ENCODE data around the gene FAM3C. TPM values are rescaled to one million over a fixed set of nuclear protein-coding genes. Genes with fewer than 3 reads are reported as not detected.

FAM3C gene
- polyA plus RNA-seq, 1 donor from 2014 or later: 61.8 TPM

GRCh38 chr7:121383235-121383910, 12.7 kb downstream of the FAM3C start:
- no peaks in the 10 kb centered on the region for H4K20me1 ChIP-seq (ENCODE audit: insufficient read depth)

GRCh38 chr7:121382473-121382872, 13.6 kb downstream of the FAM3C start:
- TF ChIP-seq TAF1 (IDR thresholded peaks at IDR 0.05; ENCODE audit: low read depth): no peak
- no peak for TF ChIP-seq SMC3 (conservative IDR thresholded peaks at IDR 0.05; ENCODE audit: poor library complexity)
- no peak for TF ChIP-seq RAD21 (conservative IDR thresholded peaks at IDR 0.05)
- TF ChIP-seq EZH2 (IDR thresholded peaks at IDR 0.05; ENCODE audit: borderline replicate concordance, insufficient read depth, low read length, poor library complexity, severe bottlenecking): no peak
- TF ChIP-seq POLR2AphosphoS5 (IDR thresholded peaks at IDR 0.05): no peak
- no peak for TF ChIP-seq MXI1 (conservative IDR thresholded peaks at IDR 0.05; ENCODE audit: poor library complexity, severe bottlenecking)
- H3K79me2 ChIP-seq (replicated peaks; ENCODE audit: insufficient read depth, low read length): peaks cover 33% of the 10 kb centered on the region

More at GRCh38 chr7:121383235-121383910, 12.7 kb downstream of the FAM3C start:
- H3K4me3 ChIP-seq (ENCODE audit: low read length): no peak overlapping the region
- no peak overlapping the region for H3K4me2 ChIP-seq (ENCODE audit: low read length)
- no peaks in the 10 kb centered on the region for H3K27me3 ChIP-seq (ENCODE audit: insufficient read depth, low read depth, low read length)
- no peaks in the 10 kb centered on the region for H3K9me3 ChIP-seq (ENCODE audit: low read length)
- no peak overlapping the region for H2AFZ ChIP-seq (ENCODE audit: low read depth, low read length)
- TF ChIP-seq SMC3 (conservative IDR thresholded peaks at IDR 0.05; ENCODE audit: poor library complexity): no peak
- TF ChIP-seq EP300 (conservative IDR thresholded peaks at IDR 0.05; ENCODE audit: poor library complexity, severe bottlenecking): no peak
- TF ChIP-seq REST (IDR thresholded peaks at IDR 0.05; ENCODE audit: borderline replicate concordance): no peak
- TF ChIP-seq MXI1 (conservative IDR thresholded peaks at IDR 0.05; ENCODE audit: poor library complexity, severe bottlenecking): no peak
- no peak for TF ChIP-seq POLR2AphosphoS5 (IDR thresholded peaks at IDR 0.05)
- TF ChIP-seq RAD21 (conservative IDR thresholded peaks at IDR 0.05): no peak
- TF ChIP-seq TAF1 (IDR thresholded peaks at IDR 0.05; ENCODE audit: low read depth): no peak
- no peak for TF ChIP-seq CTCF (IDR thresholded peaks at IDR 0.05; ENCODE audit: poor library complexity, severe bottlenecking)
- no peak for TF ChIP-seq EZH2 (IDR thresholded peaks at IDR 0.05; ENCODE audit: borderline replicate concordance, insufficient read depth, low read length, poor library complexity, severe bottlenecking)
- H3F3A ChIP-seq (ENCODE audit: insufficient read depth, low read length, poor library complexity, severe bottlenecking): no peaks in the 10 kb centered on the region
- H3K36me3 ChIP-seq (ENCODE audit: insufficient read depth, low read length): no peaks in the 10 kb centered on the region
- H3K27ac ChIP-seq (ENCODE audit: low read length): no peak overlapping the region
- peaks cover 39% of the 10 kb centered on the region for H3K79me2 ChIP-seq (replicated peaks; ENCODE audit: insufficient read depth, low read length)
- H3K9ac ChIP-seq (ENCODE audit: low read length): no peak overlapping the region
- H3K9me2 ChIP-seq (ENCODE audit: insufficient read depth, low read length): no peaks in the 10 kb centered on the region

More at GRCh38 chr7:121382473-121382872, 13.6 kb downstream of the FAM3C start:
- H3K36me3 ChIP-seq (ENCODE audit: insufficient read depth, low read length): no peaks in the 10 kb centered on the region
- no peaks in the 10 kb centered on the region for H4K20me1 ChIP-seq (ENCODE audit: insufficient read depth)
- H3K9me3 ChIP-seq (ENCODE audit: low read length): no peaks in the 10 kb centered on the region
- no peak overlapping the region for H3K9ac ChIP-seq (ENCODE audit: low read length)
- no peaks in the 10 kb centered on the region for H3F3A ChIP-seq (ENCODE audit: insufficient read depth, low read length, poor library complexity, severe bottlenecking)
- H3K9me2 ChIP-seq (ENCODE audit: insufficient read depth, low read length): no peaks in the 10 kb centered on the region
- H3K4me3 ChIP-seq (ENCODE audit: low read length): no peak overlapping the region
- no peak overlapping the region for H2AFZ ChIP-seq (ENCODE audit: low read depth, low read length)
- H3K27me3 ChIP-seq (ENCODE audit: insufficient read depth, low read depth, low read length): no peaks in the 10 kb centered on the region
- H3K27ac ChIP-seq (ENCODE audit: low read length): no peak overlapping the region
- no peak overlapping the region for H3K4me2 ChIP-seq (ENCODE audit: low read length)
